NCI-H1436 (cell line): ENCODE measurements around the gene ECPAS.
"Not testable (repeated sequence)": the region's sequence is repeated elsewhere in the genome, so short reads cannot be mapped to it uniquely, and the experiment has no call there.

Experiments used
- DNase-seq: peaks from one replicate; lab custom pipeline; 2025; lab: John Stamatoyannopoulos, UW

ECPAS gene

GRCh38 chr9:111334318-111334863, 149.8 kb downstream of the ECPAS start:
- DNase-seq, result not testable (repeated sequence)

GRCh38 chr9:111330124-111330523, 154.1 kb downstream of the ECPAS start, which contains the start of gene OR2K2:
OR2K2 (minus strand) TSS chr9:111330224; CDS start chr9:111328433, 1,791 bp downstream.
- DNase-seq, result no peak

DNA sequence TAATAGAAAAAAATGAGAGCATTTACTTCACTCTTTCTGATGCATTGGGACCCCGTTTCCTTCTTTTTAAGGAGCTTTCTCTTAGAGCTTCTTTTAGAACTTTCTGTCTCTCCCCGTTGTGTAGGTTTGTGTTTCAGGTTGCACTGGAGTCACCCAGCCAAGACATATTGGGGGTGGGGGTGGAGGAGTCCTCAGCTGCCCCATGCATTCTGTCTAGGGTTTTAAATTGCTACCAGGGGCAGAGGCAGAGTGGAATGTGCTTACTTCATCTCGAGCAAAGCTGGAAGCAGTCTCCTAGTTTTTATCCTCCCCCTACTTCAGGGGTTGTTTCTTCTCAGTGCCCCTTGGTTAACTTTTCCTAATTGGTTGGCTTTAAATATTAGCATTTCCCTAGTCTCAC, 163.6 kb downstream of the ECPAS start:
- no peak for DNase-seq

- no peak for DNase-seq
These were observed 167.4 kb downstream of the ECPAS start for GRCh38 chr9:111316796-111317195.
